SW 1271 (cell line): Measurements from ENCODE around the gene ESPNL.

Source experiments
- DNase-seq, 2 experiments: peaks; one replicate each; lab custom pipeline; 2025; lab: John Stamatoyannopoulos, UW

ESPNL gene

DNA sequence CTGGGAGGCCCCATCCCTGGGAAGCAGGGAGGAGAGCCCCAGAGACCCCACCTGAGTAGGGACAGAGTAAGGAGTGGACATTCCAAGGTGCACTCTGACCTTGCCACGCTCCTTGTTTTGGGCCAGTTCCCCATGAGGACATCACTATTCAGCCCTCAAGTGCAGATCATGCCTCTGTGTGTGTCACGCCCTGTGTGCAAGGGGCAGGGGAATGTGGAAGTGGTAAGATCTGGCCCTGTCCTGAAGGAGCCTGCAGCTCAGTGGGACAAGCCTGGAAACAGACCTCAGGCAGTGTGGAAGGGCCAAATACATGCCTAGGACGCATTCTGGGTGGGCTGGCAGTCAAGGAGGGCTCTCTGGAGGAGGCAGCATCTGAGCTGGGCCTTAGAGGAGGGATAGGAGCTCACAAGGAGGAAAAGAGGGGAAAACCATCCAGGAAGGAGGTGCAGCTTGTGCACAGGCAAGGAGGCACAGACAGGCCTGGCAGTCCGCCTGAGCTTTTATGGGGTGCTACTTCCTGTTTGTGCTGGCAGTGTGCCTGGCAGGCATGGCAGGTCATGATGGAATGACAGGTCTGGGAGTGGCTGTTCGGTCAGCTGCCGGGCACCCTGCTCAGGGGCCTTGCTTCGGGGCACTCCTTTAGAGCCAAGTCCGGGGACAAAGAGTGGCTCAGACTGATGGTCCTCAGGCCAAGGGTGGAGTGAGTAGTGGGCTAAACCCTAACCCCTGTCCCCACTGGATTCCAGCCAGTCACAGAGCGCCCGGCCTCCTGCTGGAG lies 41.6 kb downstream of the ESPNL start:
- DNase-seq = peak in 1 of 2 experiments; percentile 38

DNA sequence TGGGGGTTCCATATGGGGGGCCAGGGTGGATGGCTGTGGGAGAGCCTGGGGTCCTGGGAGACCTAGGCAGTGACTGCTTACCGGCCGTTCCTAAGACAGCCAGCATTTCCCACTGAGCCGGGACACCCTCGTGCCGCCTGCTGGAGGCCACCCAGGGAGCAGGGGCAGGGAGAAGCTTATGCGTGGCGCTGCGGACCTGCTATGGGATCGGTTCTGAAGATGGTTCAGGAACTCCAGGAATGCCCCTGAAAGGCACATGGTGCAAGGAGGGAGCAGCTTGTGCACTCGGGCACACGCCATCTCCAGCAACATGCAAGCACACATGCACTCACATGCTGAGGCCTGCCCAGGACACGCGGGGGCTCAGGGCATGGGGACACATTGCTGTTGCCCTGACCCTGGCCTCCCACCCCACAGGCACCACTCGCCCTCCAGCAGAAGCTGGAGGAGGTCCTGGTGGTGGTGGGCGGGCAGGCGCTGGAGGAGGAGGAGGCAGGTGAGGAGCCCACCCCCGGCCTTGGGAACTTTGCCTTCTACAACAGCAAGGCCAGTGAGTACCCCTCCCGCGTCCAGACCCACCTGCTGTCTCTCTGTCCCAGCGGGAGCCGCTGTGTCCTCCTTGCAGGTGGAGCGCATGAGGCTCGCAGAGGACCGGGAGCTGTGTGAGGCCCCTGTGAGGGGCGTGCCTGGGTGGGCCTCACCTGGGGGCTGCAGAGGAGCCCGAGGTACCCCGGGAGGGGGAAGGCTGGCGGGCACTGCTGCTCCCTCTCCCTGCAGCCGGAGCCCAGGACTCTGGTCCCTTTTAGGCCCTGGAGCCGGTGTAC lies 42.5 kb downstream of the ESPNL start:
- no peak for DNase-seq

DNA sequence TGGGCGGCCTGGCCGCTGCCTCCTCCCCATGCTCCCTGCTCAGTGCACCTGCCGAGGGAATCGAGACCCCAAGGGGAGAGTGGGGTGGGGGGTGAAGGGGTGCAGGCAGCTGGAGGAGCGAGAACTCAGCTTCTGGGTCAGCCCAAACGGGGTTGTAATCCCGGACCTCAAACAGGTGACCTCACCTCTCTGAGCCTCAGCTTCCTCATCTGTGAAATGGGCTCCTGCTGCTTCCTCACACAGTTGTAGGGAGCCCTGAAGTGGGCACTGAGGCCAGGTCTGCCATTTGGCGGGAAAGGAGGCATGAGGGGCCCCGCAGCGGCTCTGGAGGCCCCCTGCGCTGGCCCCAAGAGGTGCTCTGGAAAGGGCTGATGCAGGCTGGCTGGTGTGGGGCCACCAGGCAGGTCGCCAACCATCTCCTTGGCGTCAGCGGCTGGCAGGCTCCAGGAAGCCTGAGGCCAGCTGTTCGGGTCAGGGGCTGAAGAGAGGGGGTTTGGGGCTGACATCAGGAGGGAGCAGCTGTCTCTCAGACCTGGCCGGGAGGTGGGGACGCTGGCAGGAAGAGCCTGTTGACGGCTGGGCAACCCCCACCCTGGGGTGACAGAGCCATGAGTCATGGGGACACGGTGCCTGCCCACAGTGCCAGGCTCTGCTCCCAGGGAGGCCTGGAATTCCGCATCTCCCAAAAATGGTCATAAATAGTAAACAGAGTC lies 43.3 kb downstream of the ESPNL start:
- DNase-seq = peak; percentile 36 to 74

DNA sequence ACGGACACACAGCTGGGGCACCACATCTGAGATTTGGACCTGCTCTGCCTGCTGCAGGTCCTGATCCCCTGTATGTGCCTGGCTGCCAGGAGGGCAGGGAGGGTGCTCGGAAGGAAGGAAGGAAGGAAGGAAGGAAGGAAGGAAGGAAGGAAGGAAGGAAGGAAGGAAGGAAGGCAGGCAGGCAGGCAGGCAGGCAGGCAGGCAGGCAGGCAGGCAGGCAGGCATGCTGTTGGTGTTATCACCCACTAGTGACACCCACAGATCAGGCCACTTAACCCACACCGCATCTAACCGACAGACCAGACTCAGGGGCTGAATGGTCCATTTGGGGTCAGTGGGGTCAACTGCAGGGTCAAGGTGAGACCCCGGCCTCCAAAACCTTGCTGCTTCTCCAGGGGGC lies 44.1 kb downstream of the ESPNL start:
- no peak for DNase-seq

DNA sequence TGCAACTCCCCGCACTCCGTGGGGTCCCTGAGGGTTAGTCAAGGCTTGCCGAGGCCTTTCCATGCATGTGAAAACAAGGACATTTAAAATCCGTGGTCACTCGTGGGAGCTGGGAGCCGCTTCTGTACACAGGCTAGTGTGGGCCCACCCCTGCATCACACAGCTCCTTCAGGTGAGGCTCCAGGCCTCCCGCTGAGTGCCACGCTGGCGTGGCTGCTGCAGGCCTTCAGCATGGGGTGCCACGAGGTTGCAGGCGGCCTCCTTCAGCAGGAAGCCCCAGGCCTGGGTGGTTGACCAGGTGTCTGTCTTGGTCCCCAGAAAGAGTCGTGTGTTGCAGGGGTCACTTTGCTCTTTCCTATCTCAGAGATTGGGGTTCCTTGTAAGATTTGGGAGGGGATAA lies 44.9 kb downstream of the ESPNL start:
- DNase-seq = no peak

DNA sequence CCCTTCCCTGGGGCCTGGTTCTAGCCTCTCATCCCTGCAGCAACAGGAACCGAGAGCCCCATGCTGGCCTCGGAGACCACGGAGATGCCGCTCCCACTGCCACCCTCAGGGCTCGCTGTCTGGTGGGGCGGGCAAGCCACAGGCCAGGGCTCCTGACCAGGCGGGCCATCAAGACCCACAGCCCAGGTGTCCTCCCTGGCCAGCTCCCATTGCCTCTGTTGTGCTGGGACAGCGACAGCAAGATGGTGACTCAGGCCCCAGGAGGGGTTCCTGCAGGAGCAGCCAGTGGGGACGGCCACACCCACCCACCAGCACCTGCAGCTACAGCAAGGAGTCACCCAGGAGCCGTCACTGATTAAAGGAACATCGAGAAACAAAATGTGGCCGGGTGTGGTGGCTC lies 45.7 kb downstream of the ESPNL start:
- no peak for DNase-seq

DNA sequence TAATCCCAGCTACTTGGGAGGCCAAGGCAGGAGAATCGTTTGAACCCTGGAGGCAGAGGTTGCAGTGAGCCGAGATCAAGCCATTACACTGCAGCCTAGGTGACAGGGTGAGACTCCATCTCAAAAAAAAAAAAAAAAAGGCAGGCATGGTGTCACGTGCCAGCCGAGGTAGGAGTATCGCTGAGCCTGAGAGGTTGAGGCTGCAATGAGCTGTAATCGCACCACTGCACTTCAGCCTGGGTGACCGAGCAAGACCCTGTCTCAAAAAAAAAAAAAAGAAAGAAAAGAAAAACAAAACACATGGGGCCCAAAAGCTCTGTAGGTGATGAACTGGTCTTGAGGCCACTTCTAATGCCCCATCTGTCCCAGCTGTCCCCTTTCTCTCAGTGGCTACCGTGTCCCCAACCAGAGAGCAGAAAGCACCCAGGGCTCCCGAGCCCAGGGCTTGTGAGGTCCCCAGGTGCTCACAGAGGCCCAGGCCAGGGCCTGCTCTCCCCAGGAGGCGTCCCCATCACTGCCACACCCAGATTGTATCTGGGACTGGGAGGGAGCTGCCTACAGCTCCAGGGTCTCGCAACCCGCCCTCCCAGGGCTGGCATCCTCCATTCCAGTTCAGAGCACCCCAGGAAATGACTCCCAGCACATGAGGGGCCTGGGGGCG lies 46.9 kb downstream of the ESPNL start:
- no peak for DNase-seq

DNA sequence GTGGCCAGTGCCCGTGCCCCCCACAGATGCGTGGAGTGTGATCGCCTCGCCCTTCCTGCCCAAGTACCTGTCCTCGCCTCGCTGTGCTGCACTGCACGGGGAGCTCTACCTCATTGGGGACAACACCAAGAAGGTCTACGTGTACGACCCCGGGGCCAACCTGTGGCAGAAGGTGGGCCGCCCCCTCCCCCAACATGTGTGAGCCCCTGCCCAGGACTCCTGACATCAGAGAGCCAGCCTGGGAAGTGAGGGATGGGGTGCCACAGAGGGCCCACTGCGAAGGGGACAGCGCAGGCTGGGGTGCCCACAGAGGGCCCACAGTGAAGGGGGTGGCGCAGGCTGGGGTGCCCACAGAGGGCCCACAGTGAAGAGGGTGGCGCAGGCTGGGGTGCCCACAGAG lies 48.8 kb downstream of the ESPNL start:
- DNase-seq = no peak

DNA sequence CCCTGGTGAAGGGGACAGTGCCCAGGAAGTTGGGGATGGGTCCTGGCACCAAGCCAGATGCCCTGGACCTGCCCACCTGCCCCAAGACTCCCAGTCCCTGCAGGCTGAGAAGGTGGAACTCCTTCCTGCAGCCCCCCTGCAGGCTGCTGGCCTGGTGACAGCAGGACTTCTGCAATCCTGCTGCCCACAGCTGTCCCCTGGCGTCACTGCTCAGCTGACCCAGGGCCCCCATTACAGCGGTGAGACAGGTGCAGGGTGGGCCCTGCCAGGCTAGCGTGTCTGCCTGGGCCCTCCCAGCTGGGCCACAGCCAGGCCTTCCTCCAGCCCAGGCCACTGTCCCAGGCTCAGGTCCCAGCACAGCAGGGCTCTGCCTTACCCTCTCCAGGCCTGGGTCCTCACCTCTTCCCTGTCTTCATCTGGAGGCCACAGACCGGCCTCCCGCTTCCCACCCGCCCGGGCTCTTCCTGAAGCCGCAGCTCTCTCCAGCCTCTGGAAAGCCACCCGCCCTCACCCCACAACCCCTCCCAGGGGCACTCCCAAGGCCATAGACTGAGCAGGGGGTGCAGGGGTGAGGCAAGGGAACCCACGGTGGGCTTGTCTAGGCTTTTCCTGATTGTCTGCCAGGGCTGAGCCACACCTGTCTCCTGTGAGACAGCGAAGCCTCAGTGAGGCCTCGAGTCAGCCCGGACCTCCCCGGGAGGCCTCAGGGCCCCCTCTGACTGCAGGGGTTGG lies 49.9 kb downstream of the ESPNL start:
- DNase-seq = no peak

DNA sequence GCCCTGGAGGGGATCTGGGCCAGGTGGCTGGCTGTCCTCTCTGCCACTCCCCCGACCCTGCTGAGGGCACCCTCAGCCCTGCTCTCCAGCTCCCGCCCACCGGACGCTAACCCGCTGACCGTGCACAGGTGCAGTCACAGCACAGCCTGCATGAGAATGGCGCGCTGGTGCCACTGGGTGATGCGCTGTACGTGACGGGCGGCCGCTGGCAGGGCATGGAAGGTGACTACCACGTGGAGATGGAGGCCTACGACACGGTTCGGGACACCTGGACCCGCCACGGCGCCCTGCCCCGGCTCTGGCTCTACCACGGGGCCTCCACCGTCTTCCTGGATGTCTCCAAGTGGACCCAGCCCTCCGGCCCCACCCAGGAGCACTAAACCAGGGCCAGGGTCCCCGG lies 50.5 kb downstream of the ESPNL start:
- no peak for DNase-seq

DNA sequence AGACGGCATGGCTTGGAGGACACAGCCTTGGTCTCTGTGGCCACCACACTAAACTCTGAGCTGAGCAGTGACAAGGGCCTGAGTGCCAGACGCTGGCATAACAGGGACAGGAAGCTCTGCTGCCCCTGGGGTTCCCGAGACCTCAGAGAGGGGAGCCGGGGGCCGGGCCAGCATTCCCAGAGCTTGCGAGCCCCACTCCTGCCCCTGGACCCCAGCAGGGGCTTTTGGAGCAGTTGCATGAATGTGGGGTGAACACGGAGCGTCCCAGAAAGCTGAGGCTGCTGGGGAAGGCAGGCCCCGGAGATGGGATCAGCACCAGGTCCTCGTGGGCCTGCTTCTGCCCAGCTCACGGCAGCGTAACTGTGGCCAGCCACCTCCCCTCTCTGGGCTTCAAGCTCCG lies 51.1 kb downstream of the ESPNL start:
- DNase-seq = no peak

DNA sequence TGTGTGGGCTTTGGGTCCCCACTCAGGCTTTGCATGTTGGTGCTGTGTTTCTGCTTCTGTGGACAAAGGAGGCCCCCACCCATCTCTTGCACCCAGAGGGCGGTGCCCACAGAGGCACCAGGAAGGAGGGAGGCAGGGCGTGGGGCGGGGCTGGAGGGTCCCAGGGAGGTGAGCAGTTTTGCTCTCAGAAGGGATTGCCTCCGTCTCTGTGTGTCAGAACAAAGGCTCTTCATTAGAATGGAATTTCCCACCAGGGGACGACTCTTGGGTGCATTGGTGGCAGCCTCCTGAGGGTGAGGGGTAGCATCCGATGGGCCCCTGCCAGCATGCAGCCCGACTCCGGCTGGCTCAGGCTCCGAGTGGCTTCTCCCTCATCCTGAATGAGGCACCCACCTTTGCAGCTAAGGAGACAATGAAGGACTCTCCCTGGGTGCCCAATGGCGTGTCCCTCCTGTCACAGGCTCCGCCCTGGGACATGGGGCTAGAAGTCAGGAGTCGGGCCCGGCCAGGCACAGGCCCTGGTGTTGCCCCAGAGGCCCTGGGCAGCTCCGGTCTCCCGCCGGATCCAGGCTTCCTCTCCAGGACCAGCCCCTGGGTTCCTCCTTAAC lies 51.6 kb downstream of the ESPNL start:
- no peak for DNase-seq

DNA sequence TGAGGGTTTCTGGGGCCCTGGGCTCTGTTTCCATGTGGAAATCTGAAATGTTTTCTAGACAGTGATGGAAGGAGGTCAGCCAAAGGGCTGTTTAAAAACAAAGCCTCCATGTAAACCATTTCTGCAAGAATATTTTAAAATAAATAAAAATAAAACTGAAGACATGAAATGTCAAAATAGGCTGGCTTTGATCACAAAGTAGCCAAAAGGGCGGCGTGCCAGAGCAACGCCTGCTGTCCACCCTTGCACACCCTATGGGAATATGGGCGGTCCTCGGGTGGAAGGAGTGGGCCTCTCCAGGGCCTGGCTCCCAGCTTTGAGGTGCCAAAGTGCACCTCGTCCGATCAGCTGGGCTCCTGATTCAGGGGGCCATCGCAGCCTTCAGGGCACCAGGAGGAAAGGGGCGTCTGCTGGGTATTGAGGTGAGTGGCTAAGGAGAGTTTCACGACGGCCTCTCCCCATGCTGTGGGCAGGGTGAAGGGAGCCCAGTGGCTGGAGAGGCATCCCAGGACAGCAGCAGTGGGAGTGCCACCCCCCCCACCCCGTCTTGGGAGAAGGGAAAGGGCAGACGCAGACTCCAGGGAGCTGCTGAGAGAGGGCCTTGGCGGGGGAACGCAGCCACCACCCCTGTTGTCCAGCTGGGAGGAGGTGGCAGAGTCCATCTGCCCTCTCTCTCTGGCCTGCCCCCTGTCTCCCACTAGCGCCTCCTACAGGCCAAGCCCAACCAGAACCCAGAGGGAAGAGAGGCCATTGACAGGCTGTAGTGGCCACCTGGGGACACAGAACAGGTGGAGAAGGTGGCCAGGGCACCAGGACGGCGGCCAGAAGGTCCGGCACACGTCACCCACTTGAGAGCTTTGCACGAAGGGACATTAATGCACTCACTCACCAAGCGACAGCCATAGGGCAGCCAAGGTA lies 52.9 kb downstream of the ESPNL start:
- DNase-seq = no peak

DNA sequence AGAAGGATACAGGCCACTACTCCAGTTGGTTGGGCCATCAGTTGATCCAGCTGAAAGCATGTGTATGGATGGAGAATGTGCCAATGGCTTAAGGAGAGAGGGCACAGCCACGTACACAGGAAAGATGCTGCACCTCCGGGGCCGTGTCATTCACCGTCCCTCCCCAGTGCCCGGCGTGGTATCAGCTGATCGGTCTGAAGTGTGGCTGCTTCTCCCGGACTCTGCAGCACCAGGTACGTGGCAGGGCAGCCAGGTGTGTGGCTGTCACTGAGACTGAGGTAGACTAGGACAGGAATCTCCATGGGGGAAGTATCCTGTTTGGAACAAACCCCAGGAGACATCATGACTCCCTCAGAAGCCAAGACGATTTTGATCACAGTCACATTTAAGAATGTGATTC lies 54.4 kb downstream of the ESPNL start:
- no peak for DNase-seq

DNA sequence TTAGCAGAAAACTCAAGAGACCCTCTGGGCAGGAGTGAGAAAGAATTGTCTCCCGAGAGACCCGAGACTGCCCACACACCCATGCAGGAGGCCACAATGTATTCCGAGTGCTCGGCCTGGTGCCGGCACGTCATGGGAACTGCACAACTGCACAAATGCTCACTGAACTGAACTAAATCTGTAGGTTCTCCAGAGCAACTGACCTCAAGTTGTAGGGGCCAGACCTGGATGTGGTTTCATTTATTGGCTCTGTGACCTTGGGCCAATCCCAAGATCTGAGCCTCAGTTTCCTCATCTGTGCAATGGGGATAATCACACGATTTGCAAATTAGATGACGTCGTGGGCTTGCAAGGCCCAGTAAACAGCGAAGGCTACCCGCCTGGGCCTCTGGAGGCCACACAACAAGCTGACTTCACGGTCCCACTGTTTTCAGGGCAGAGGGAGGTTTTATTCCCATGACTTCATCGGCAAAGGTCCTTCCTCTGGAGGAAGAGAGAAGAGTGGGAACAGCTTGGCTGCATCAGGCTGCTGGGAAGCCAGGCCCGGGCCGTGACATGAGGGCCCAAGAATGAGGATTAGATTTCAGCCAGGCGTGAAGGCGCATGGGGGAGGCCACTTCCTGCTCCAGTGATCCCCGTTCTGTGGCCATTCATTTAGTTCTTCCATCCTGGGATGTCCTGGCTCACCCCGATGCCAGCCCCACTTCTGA lies 55.1 kb downstream of the ESPNL start:
- DNase-seq = no peak

DNA sequence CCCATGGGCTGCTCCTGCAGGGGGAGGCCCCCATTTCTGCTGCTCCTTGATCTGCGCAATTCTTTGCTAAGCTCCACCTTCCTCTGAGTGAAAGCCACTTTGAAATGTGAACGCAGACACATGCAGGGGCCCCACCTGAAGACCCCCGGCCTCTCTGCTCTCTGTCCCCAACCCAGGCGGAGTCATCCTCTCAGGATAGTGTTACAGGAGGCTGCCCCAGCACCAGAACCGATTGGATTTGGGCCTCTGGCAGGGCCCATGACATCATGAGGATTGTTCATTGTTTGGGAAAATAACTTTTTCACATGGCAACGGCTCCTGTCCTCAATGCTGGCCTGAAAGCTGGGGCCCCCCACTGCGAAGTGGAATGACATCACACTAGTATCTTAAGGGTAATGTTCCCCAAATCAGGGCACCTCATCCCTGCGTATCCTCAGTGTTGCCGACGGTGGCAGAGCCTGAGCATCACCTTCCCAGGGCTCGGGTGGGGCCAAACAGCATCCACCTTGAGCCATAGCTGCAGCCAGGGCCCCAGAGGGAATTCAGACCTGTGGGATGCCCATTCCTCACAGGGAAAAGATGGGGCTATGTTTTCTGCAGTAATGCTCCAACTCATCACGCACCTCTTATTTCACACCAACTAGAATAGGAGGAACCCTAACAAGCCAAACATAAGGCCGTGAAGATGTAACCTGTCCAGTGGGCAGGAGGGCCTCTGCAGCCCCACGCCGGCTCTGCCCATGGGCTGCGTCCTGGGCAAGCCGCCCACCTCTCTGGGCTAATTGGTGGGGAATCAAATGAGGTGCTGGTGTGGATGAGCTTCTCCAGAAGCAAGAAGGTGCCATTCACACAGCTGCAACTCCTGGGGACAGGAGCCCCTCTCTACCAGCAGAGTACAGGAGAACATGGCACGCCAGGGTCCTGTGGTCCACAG lies 55.9 kb downstream of the ESPNL start:
- DNase-seq = no peak

DNA sequence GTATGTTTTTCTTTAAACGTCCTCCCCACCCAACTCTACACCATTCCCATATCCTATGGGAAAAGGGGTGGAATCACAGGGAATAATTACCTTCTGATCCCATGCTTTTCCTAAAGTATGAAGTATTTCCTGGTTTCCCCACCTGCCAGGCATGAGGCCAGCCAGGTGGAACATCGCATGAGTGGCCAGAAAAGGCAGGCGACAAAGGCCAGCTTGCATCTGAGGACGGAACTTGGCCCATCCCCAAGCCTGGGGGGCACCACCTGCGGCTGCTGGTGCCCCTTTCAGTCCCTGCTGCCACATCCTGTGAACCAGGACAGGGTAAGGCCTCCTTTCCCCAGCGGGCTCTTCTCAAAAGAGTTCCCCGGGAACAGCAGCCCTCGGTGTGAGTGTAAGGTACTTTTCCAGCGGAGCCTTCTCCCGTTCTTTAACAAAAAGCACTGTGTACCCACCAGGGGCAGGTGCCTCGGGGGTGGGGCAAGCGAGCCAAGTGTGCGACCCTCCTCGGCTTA lies 57.4 kb downstream of the ESPNL start:
- no peak for DNase-seq

DNA sequence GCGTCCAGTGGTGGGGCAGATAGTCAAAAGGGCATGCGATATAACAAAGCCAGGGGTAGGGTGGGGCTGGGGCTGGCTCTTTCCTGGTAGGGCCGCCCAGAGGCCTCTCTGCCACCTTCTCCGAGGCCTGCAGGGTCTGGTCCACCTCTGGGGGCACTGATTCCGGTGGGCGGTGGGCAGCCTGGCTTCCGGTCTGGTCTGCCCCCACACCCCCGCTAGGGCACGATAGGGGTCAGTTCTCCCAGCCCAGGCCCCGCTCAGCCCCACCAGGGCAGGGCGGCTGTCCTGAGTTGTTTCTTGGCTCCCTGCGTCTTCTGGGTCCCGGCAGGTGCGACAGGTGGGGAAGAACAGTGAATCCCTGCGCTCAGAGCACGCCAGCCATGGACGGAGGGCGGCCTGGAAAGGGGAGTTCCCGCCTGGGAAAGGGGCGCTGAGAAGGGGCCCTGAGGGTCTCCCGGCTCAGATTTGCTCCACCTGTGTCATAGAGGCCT lies 57.9 kb downstream of the ESPNL start:
- DNase-seq = no peak
